Spleen (tissue), 11 donors: ENCODE results near the gene CNTD1. TPM values are rescaled to one million over a fixed set of nuclear protein-coding genes. Genes with fewer than 3 reads are reported as not detected.

Experiments
- DNase-seq: peaks from one replicate; pipeline ENCODE4 v3.0.0-alpha.2; 2020
- H3K27ac ChIP-seq, 8 donors: fragments of 200-600 bp; sonication (generic) in 7 of 8; 1 replicate in 4 of 8; 2 replicates in 4 of 8; pipeline versions ENCODE4 v1.5.0 to v1.8.0; 2016 to 2021; ENCODE audit warnings: inconsistent platforms in 4 of 8, mild to moderate bottlenecking in 4 of 8, moderate library complexity in 1 of 8
- H3K27me3 ChIP-seq, 7 donors: fragments of 200-600 bp; sonication (generic) in 6 of 7; replicated peaks in 1 of 7; 1 replicate in 4 of 7; 2 replicates in 3 of 7; pipeline versions ENCODE4 v1.5.0 to v1.8.0; 2016 to 2021; ENCODE audit warnings: inconsistent platforms in 3 of 7, mild to moderate bottlenecking in 1 of 7
- H3K36me3 ChIP-seq, 6 donors: fragments of 200-600 bp; sonication (generic) in 5 of 6; 1 replicate in 4 of 6; 2 replicates in 2 of 6; pipeline versions ENCODE4 v1.5.0 to v1.8.0; 2016 to 2021; ENCODE audit warnings: inconsistent platforms in 2 of 6
- H3K4me1 ChIP-seq, 6 donors: fragments of 200-600 bp; sonication (generic) in 5 of 6; 1 replicate in 3 of 6; 2 replicates in 3 of 6; pipeline versions ENCODE4 v1.5.0 to v1.8.0; 2016 to 2021; ENCODE audit warnings: inconsistent platforms in 3 of 6
- H3K4me3 ChIP-seq, 8 donors: fragments of 200-600 bp; sonication (generic) in 7 of 8; 1 replicate in 4 of 8; 2 replicates in 4 of 8; pipeline versions ENCODE4 v1.5.0 to v1.8.0; 2016 to 2021; ENCODE audit warnings: inconsistent platforms in 4 of 8, mild to moderate bottlenecking in 4 of 8, moderate library complexity in 2 of 8
- H3K9me3 ChIP-seq, 8 donors: fragments of 200-600 bp; sonication (generic) in 7 of 8; 1 replicate in 4 of 8; 2 replicates in 4 of 8; pipeline versions ENCODE4 v1.5.0 to v1.8.0; 2016 to 2021; ENCODE audit warnings: inconsistent platforms in 4 of 8
- CTCF ChIP-seq, 11 experiments: fragments of 200-600 bp in 7 of 11; fragments of 450-650 bp in 4 of 11; sonication (generic) in 4 of 11; IDR thresholded peaks in 8 of 11; conservative IDR thresholded peaks in 3 of 11; 1 replicate in 7 of 11; 2 replicates in 4 of 11; pipeline versions ENCODE4 v1.4.0 to v1.8.0; 2016 to 2021; ENCODE audit warnings: antibody characterized with exemption in 11 of 11, inconsistent platforms in 4 of 11, mild to moderate bottlenecking in 1 of 11
- POLR2A ChIP-seq, 3 donors: fragments of 450-650 bp; IDR thresholded peaks; one replicate each; pipeline ENCODE4 v1.5.1; 2017; ENCODE audit warnings: antibody characterized with exemption in 3 of 3, mild to moderate bottlenecking in 1 of 3
- POLR2AphosphoS5 ChIP-seq, 3 donors: sonication (generic); formaldehyde crosslinking; IDR thresholded peaks; one replicate each; pipeline ENCODE4 v1.5.1; 2017; ENCODE audit warnings: antibody characterized with exemption in 3 of 3
- WGBS, 5 donors: extraction: QIAGEN DNeasy Blood & Tissue Kit in 3 of 5; methylation state at CpG; one replicate each; pipeline versions ENCODE4 v1.1.5 to v1.1.7; 2013 to 2018; 5-methylcytosine and 5-hydroxymethylcytosine counted together
- intact Hi-C: fragments of 100-400 bp; cut with DNase I; formaldehyde crosslinking; loops from one replicate; pipeline ENCODE4 v1.15.0; 2023; ENCODE audit warnings: low total_unique reads
- polyA plus RNA-seq, 3 donors: library from polyadenylated mRNA; stranded (reverse); fragments of 200-250 nt; gene quantifications; one replicate each; pipeline ENCODE4 v1.2.1, GENCODE V29; 2013
- total RNA-seq, 7 donors: library from RNA; depleted of rRNA in 3 of 7; stranded (reverse); fragments of >200 nt in 3 of 7; fragmentation: NEBNext Ultra II Directional in 4 of 7; extraction: Animal tissue kit (Norgen Biotek cat#: 25700) in 4 of 7; gene quantifications; one replicate each; pipeline versions ENCODE4 v1.1.0 to v1.2.1, GENCODE V29; 2016 to 2021
- donor health status: healthy with polysubstance abuse.
- donor health status: DM: no; HTN: no; CAD: no; lungs with moderate emphysema.
- donor health status: DM: no; HTN: no; CAD: no.
- donor health status: Bipolar disorder and iron deficiency.
- donor health status: healthy.
- donor health status: DM: no; HTN: no; CAD: no.
- donor health status: DM: yes; HTN: yes; CAD: no.

The CNTD1 gene
- total and polyA plus RNA-seq, 10 donors = 0.17 to 0.26 (median 0.24) TPM; not detected in 7

GRCh38 chr17:42782166-42783061, 16.2 kb upstream of the CNTD1 start:
- peak in 1 of 3 donors; percentile 4 for TF ChIP-seq POLR2AphosphoS5 (IDR thresholded peaks at IDR 0.05)
- no peak for TF ChIP-seq CTCF (IDR thresholded peaks at IDR 0.05 in 8 of 11, conservative IDR thresholded peaks at IDR 0.05 in 3 of 11)
- DNase-seq = no peak
- WGBS, 5 donors = 31 to 62% (median 50%) methylated on average over 23 to 29 of the region's 29 CpGs
- intact Hi-C loops = no loop called here
- no peaks in the 10 kb centered on the region for H3K9me3 ChIP-seq
- H3K27ac ChIP-seq = no peak overlapping the region
- H3K36me3 ChIP-seq = peaks cover under 1 to 29% (median 24%) of the 10 kb centered on the region in 6 donors
- peaks cover 0 to 78% (median 55%) of the 10 kb centered on the region in 7 donors for H3K27me3 ChIP-seq
- no peak overlapping the region for H3K4me3 ChIP-seq
- H3K4me1 ChIP-seq = peaks cover 8 to 61% (median 37%) of the 10 kb centered on the region in 6 donors

GRCh38 chr17:42783062-42783790, 15.4 kb upstream of the CNTD1 start:
- H3K27ac ChIP-seq = no peak overlapping the region
- DNase-seq = no peak
- peaks cover 8 to 61% (median 37%) of the 10 kb centered on the region in 6 donors for H3K4me1 ChIP-seq
- peak overlapping the region in 1 of 8 donors; percentile 31 for H3K4me3 ChIP-seq
- H3K36me3 ChIP-seq = peaks cover 0 to 21% (median 16%) of the 10 kb centered on the region in 6 donors
- no peak for TF ChIP-seq POLR2AphosphoS5 (IDR thresholded peaks at IDR 0.05)
- TF ChIP-seq CTCF (IDR thresholded peaks at IDR 0.05 in 8 of 11, conservative IDR thresholded peaks at IDR 0.05 in 3 of 11) = no peak
- no peak for TF ChIP-seq POLR2A (IDR thresholded peaks at IDR 0.05)
- intact Hi-C loops = no loop called here
- no peaks in the 10 kb centered on the region for H3K9me3 ChIP-seq
- 28 to 52% (median 41%) methylated on average over 9 of the region's 9 CpGs for WGBS, 5 donors
- peaks cover 0 to 83% (median 55%) of the 10 kb centered on the region in 7 donors for H3K27me3 ChIP-seq

GRCh38 chr17:42783791-42784138, 14.9 kb upstream of the CNTD1 start:
- 11 to 48% (median 21%) methylated on average over 13 to 22 of the region's 22 CpGs for WGBS, 5 donors
- no peak for DNase-seq
- no peaks in the 10 kb centered on the region for H3K9me3 ChIP-seq
- peaks cover 8 to 61% (median 37%) of the 10 kb centered on the region in 6 donors for H3K4me1 ChIP-seq
- H3K27ac ChIP-seq = no peak overlapping the region
- intact Hi-C loops = no loop called here
- H3K27me3 ChIP-seq = peaks cover 0 to 83% (median 55%) of the 10 kb centered on the region in 7 donors
- no peak for TF ChIP-seq CTCF (IDR thresholded peaks at IDR 0.05 in 8 of 11, conservative IDR thresholded peaks at IDR 0.05 in 3 of 11)
- no peak for TF ChIP-seq POLR2AphosphoS5 (IDR thresholded peaks at IDR 0.05)
- TF ChIP-seq POLR2A (IDR thresholded peaks at IDR 0.05) = no peak
- peaks cover 0 to 16% (median 11%) of the 10 kb centered on the region in 6 donors for H3K36me3 ChIP-seq
- H3K4me3 ChIP-seq = peak overlapping the region in 2 of 8 donors; percentile 1 to 31
